ENCODE measurements around the gene POLR2E.
A peak's percentile ranks its signal among the peaks of the same experiment; 100 is the strongest.
"Not testable (repeated sequence)": the region's sequence is repeated elsewhere in the genome, so short reads cannot be mapped to it uniquely, and the experiment has no call there.

The POLR2E gene

GRCh38 chr19:1094978-1095701 is at the start of gene POLR2E:
POLR2E (minus strand) TSS chr19:1095375; CDS start chr19:1095315, 60 bp downstream.
- DNase-seq (ENCODE audit: low spot score), result peak; percentile 97

- DNase-seq (ENCODE audit: low spot score), result no peak
These were observed 49.6 kb upstream of the POLR2E start for GRCh38 chr19:1144741-1145140.

GRCh38 chr19:1143828-1144399 is 48.7 kb upstream of the POLR2E start:
- no peak for DNase-seq (ENCODE audit: low spot score)

GRCh38 chr19:1141944-1142343 is 46.8 kb upstream of the POLR2E start:
- peak; percentile 26 for DNase-seq (ENCODE audit: low spot score)

GRCh38 chr19:1140272-1141027 is 45.3 kb upstream of the POLR2E start:
- no peak for DNase-seq (ENCODE audit: low spot score)

GRCh38 chr19:1139126-1139525 is 44.0 kb upstream of the POLR2E start:
- no peak for DNase-seq (ENCODE audit: low spot score)

- DNase-seq (ENCODE audit: low spot score), result no peak
These were observed 42.9 kb upstream of the POLR2E start for GRCh38 chr19:1138121-1138520.

GRCh38 chr19:1136621-1137317 is 41.6 kb upstream of the POLR2E start:
- no peak for DNase-seq (ENCODE audit: low spot score)

- DNase-seq (ENCODE audit: low spot score), result peak; percentile 41
These were observed 41.0 kb upstream of the POLR2E start for GRCh38 chr19:1136201-1136600.

- DNase-seq (ENCODE audit: low spot score), result no peak
These were observed 40.3 kb upstream of the POLR2E start for GRCh38 chr19:1135454-1135853.

GRCh38 chr19:1134431-1134830 is 39.3 kb upstream of the POLR2E start:
- no peak for DNase-seq (ENCODE audit: low spot score)

GRCh38 chr19:1133471-1133929 is 38.3 kb upstream of the POLR2E start:
- DNase-seq (ENCODE audit: low spot score), result peak; percentile 50

GRCh38 chr19:1132552-1133383 is 37.6 kb upstream of the POLR2E start:
- no peak for DNase-seq (ENCODE audit: low spot score)

GRCh38 chr19:1131718-1132551 is 36.8 kb upstream of the POLR2E start:
- DNase-seq (ENCODE audit: low spot score), result peak; percentile 88

- DNase-seq (ENCODE audit: low spot score), result peak; percentile 49
These were observed 35.9 kb upstream of the POLR2E start for GRCh38 chr19:1130771-1131717.

GRCh38 chr19:1129535-1129934 is 34.4 kb upstream of the POLR2E start:
- no peak for DNase-seq (ENCODE audit: low spot score)

GRCh38 chr19:1129084-1129483 is 33.9 kb upstream of the POLR2E start:
- DNase-seq (ENCODE audit: low spot score), result not testable (repeated sequence)

GRCh38 chr19:1128106-1128505 is 32.9 kb upstream of the POLR2E start:
- no peak for DNase-seq (ENCODE audit: low spot score)

- no peak for DNase-seq (ENCODE audit: low spot score)
These were observed 32.0 kb upstream of the POLR2E start for GRCh38 chr19:1126984-1127760.

All from NAMALWA (cell line).